Measurements from ENCODE around the gene LRRC8A. TPM values are rescaled to one million over a fixed set of nuclear protein-coding genes. Genes with fewer than 3 reads are reported as not detected.
A peak's percentile ranks its signal among the peaks of the same experiment; 100 is the strongest.
"Not testable (repeated sequence)": the region's sequence is repeated elsewhere in the genome, so short reads cannot be mapped to it uniquely, and the experiment has no call there.

LRRC8A gene
- total RNA-seq, 1 experiment from 2014 or later: 22.0 TPM

DNA sequence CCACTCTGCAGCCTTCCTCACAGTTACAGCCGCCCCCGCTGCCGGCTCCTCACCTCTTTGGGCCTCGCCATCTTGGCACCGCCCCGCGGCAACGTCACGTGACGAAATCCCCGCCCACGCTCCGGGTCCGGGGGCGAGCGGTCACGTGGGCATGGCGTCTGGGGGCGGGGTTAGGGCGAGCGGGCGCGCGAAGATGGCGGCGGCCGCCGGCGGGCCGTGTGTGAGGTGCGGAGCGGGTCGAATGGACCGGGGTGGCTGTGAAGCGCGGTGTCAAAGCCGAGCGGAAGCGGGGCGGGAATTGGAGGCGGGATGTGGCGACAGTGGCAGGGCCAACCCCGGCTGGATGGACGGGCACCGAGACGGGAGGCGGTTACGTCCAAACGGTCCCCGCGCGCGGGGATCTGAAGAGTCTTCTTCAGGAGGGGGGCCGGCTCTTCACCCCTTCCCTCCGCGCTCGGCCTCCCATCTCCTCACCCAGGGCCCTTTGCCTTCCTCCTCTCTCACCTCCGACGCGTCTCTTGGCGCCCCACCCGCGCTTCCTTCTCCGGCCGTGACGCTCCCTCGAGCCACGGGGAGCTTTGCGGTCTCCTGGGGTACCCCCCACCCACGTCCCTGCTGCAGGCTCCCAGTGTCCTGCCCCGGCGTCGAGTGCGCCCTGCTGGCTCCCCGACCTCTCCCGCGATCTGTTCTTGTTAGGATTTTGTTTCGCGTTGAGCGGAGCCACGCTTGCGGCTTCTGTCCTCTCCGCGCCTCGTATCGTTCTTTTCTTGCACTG is 65.8 kb downstream of the LRRC8A start, which contains the start of the genes DOLK and NUP188:
Gene DOLK, minus strand, starts transcription at position 77 of the 775 bp plus-strand sequence. CDS start 300 bp downstream, outside the sequence.
Gene NUP188, plus strand, starts transcription at position 173 of the 775 bp plus-strand sequence. Its CDS starts 21 bp downstream, at position 194.
- TF ChIP-seq SP1 (IDR thresholded peaks at IDR 0.05; ENCODE audit: low read depth) (peak; percentile 70; the same call in 1 of the 2 replicates), SIN3A (IDR thresholded peaks at IDR 0.05; ENCODE audit: low read depth) (peak; percentile 82), SRF (IDR thresholded peaks at IDR 0.05; ENCODE audit: low read depth) (no peak), EGR1 (IDR thresholded peaks at IDR 0.05; ENCODE audit: low read depth) (peak; percentile 100), RAD21 (IDR thresholded peaks at IDR 0.05; ENCODE audit: low read depth) (no peak), JUND (IDR thresholded peaks at IDR 0.05) (0 out of 2 replicates have a peak, but pooled peaks have one; percentile 14), YY1 (IDR thresholded peaks at IDR 0.05; ENCODE audit: extremely low read depth, insufficient replicate concordance, low read depth, low read length) (peak; percentile 98), POLR2AphosphoS5 (IDR thresholded peaks at IDR 0.05; ENCODE audit: low read depth, low read length) (peak; percentile 89), POLR2A (IDR thresholded peaks at IDR 0.05; ENCODE audit: borderline replicate concordance, extremely low read depth, insufficient read depth, insufficient read length) (peak; percentile 92)
- TF ChIP-seq, protein P1, sequence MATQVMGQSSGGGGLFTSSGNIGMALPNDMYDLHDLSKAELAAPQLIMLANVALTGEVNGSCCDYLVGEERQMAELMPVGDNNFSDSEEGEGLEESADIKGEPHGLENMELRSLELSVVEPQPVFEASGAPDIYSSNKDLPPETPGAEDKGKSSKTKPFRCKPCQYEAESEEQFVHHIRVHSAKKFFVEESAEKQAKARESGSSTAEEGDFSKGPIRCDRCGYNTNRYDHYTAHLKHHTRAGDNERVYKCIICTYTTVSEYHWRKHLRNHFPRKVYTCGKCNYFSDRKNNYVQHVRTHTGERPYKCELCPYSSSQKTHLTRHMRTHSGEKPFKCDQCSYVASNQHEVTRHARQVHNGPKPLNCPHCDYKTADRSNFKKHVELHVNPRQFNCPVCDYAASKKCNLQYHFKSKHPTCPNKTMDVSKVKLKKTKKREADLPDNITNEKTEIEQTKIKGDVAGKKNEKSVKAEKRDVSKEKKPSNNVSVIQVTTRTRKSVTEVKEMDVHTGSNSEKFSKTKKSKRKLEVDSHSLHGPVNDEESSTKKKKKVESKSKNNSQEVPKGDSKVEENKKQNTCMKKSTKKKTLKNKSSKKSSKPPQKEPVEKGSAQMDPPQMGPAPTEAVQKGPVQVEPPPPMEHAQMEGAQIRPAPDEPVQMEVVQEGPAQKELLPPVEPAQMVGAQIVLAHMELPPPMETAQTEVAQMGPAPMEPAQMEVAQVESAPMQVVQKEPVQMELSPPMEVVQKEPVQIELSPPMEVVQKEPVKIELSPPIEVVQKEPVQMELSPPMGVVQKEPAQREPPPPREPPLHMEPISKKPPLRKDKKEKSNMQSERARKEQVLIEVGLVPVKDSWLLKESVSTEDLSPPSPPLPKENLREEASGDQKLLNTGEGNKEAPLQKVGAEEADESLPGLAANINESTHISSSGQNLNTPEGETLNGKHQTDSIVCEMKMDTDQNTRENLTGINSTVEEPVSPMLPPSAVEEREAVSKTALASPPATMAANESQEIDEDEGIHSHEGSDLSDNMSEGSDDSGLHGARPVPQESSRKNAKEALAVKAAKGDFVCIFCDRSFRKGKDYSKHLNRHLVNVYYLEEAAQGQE (IDR thresholded peaks at IDR 0.05; ENCODE audit: low read depth): no peak
- TF ChIP-seq, protein P2, sequence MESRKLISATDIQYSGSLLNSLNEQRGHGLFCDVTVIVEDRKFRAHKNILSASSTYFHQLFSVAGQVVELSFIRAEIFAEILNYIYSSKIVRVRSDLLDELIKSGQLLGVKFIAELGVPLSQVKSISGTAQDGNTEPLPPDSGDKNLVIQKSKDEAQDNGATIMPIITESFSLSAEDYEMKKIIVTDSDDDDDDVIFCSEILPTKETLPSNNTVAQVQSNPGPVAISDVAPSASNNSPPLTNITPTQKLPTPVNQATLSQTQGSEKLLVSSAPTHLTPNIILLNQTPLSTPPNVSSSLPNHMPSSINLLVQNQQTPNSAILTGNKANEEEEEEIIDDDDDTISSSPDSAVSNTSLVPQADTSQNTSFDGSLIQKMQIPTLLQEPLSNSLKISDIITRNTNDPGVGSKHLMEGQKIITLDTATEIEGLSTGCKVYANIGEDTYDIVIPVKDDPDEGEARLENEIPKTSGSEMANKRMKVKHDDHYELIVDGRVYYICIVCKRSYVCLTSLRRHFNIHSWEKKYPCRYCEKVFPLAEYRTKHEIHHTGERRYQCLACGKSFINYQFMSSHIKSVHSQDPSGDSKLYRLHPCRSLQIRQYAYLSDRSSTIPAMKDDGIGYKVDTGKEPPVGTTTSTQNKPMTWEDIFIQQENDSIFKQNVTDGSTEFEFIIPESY (IDR thresholded peaks at IDR 0.05; ENCODE audit: extremely low read depth, insufficient replicate concordance, low read length): peak; percentile 31
- TF ChIP-seq, protein P3, sequence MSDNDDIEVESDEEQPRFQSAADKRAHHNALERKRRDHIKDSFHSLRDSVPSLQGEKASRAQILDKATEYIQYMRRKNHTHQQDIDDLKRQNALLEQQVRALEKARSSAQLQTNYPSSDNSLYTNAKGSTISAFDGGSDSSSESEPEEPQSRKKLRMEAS (IDR thresholded peaks at IDR 0.05): peak; percentile 95
- H3K4me3 ChIP-seq (replicated peaks in 1 of 2; ENCODE audit: low read depth in 1 of 2, low read length in 2 of 2): peak within 1 kb of the TSS; percentile 90 to 100
- no peaks in the 10 kb centered on the region for H4K20me1 ChIP-seq (ENCODE audit: insufficient read depth)
- DNase-seq (ENCODE audit: low read depth, low spot score): peak; percentile 66
- H3K4me1 ChIP-seq (ENCODE audit: control insufficient read depth in 1 of 2, insufficient read depth in 2 of 2, low read length in 2 of 2): peaks cover 8 to 18% of the 10 kb centered on the region in 2 experiments; a peak in 2 of 4 replicates
- H3K9ac ChIP-seq (ENCODE audit: low read length): peak within 1 kb of the TSS; percentile 100
- no peaks in the 10 kb centered on the region for H3K9me3 ChIP-seq (ENCODE audit: control insufficient read depth in 1 of 2, insufficient read depth in 1 of 2, low read depth in 1 of 2, low read length in 2 of 2)
- no peaks in the 10 kb centered on the region for H3K27me3 ChIP-seq (ENCODE audit: insufficient read depth, low read length)
- H2AFZ ChIP-seq (ENCODE audit: low read depth, low read length, poor library complexity, severe bottlenecking): peak within 1 kb of the TSS; percentile 37
- H3K79me2 ChIP-seq (ENCODE audit: insufficient read depth, low read length): peaks cover 38% of the 10 kb centered on the region
- peak within 1 kb of the TSS; percentile 94 for H3K27ac ChIP-seq (ENCODE audit: low read depth, low read length)
- intact Hi-C loops (cut with micrococcal nuclease): no loop called here
- ChIA-PET RAD21 (ENCODE audit: low non-redundant PET in 1 of 2, low total read pairs in 2 of 2, uncharacterized antibody in 2 of 2, unreplicated experiment in 2 of 2) (no interaction called here), CTCF (interaction anchor here (1.0 to 1.2 kb wide), 2 partner anchors 95 to 223 kb away, joined by 3 read pairs; partner anchors contain the start of gene ZDHHC12), POLR2A (interaction anchor here (1.0 kb wide), 2 partner anchors 19 to 80 kb away, joined by 3 read pairs; partner anchors contain the start of gene SH3GLB2)
- ATAC-seq: peak; percentile 81
- H3K9me2 ChIP-seq (ENCODE audit: insufficient read depth): no peaks in the 10 kb centered on the region
- BruUV-seq (replicated peaks): TSS peak; percentile 68
- peaks cover 2 to 9% of the 10 kb centered on the region in 2 experiments; a peak in 1 of 4 replicates for H3K36me3 ChIP-seq (ENCODE audit: control insufficient read depth in 1 of 2, insufficient read depth in 2 of 2, low read length in 2 of 2)
- peak within 1 kb of the TSS; percentile 95 for H3K4me2 ChIP-seq (ENCODE audit: low read length)

DNA sequence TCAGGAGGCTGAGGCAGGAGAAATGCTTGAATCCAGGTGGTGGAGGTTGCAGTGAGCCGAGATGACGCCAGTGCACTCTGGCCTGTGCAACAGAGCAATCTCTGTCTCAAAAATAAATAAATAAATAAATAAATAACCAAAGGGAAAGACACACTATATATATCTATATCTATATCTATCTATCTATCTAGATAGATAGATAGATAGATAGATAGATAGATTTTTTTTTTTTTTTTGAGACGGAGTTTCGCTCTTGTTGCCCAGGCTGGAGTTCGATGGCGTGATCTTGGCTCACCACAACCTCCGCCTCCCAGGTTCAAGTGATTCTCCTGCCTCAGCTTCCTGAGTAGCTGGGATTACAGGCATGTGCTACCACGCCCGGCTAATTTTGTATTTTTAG is 79.5 kb downstream of the LRRC8A start:
- ATAC-seq; H2AFZ ChIP-seq (ENCODE audit: low read depth, low read length, poor library complexity, severe bottlenecking); H3K4me3 ChIP-seq (replicated peaks in 1 of 2; ENCODE audit: low read depth in 1 of 2, low read length in 2 of 2); POLR2A ChIA-PET; DNase-seq (ENCODE audit: low read depth, low spot score); BruUV-seq (replicated peaks); H3K9me3 ChIP-seq (ENCODE audit: control insufficient read depth in 1 of 2, insufficient read depth in 1 of 2, low read depth in 1 of 2, low read length in 2 of 2); CTCF ChIA-PET; H3K9ac ChIP-seq (ENCODE audit: low read length); H4K20me1 ChIP-seq (ENCODE audit: insufficient read depth); H3K27ac ChIP-seq (ENCODE audit: low read depth, low read length); H3K9me2 ChIP-seq (ENCODE audit: insufficient read depth); H3K4me2 ChIP-seq (ENCODE audit: low read length); H3K79me2 ChIP-seq (ENCODE audit: insufficient read depth, low read length); intact Hi-C loops (cut with micrococcal nuclease); H3K27me3 ChIP-seq (ENCODE audit: insufficient read depth, low read length); RAD21 ChIA-PET (ENCODE audit: low non-redundant PET in 1 of 2, low total read pairs in 2 of 2, uncharacterized antibody in 2 of 2, unreplicated experiment in 2 of 2); H3K4me1 ChIP-seq (ENCODE audit: control insufficient read depth in 1 of 2, insufficient read depth in 2 of 2, low read length in 2 of 2): not testable (repeated sequence)
- H3K36me3 ChIP-seq (ENCODE audit: control insufficient read depth in 1 of 2, insufficient read depth in 2 of 2, low read length in 2 of 2): peaks cover 37 to 42% of the 10 kb centered on the region in 2 experiments
